ENCODE results near the gene EML2. TPM values are rescaled to one million over a fixed set of nuclear protein-coding genes. Genes with fewer than 3 reads are reported as not detected.
"Not testable (repeated sequence)": the region's sequence is repeated elsewhere in the genome, so short reads cannot be mapped to it uniquely, and the experiment has no call there.

EML2 gene
- total RNA-seq, 1 donor from 2014 or later: 15.0 TPM

DNA sequence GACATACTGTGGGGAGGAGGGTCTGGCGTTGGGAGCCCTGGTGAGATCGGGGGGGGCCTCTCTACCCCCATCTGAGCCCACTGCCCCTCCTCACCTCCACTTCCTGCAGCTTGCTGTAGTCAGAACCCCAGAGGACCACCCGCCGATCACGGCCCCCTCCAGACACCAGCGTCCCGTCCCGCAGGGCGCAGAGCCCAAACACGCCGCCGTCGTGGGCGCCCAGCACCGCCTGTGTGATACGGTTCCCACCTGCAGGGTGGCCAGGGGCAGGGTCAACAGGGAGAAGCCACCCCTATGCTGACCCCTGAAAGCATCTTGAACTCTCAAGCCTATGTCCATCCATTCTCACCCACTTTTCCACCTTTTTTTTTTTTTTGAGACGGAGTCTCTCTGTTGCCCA, 17.8 kb downstream of the EML2 start:
- no peak for DNase-seq (ENCODE audit: low read depth, low spot score)
- Mint-ChIP-seq H3K27me3 (ENCODE audit: low read depth) (no peaks in the 10 kb centered on the region), H3K4me3 (no peak overlapping the region), H3K9me3 (no peaks in the 10 kb centered on the region), H3K4me1 (no peaks in the 10 kb centered on the region), H3K27ac (ENCODE audit: unreplicated experiment) (no peak overlapping the region), H3K36me3 (ENCODE audit: low read depth) (peaks cover 9% of the 10 kb centered on the region)
- TF ChIP-seq, protein P1, sequence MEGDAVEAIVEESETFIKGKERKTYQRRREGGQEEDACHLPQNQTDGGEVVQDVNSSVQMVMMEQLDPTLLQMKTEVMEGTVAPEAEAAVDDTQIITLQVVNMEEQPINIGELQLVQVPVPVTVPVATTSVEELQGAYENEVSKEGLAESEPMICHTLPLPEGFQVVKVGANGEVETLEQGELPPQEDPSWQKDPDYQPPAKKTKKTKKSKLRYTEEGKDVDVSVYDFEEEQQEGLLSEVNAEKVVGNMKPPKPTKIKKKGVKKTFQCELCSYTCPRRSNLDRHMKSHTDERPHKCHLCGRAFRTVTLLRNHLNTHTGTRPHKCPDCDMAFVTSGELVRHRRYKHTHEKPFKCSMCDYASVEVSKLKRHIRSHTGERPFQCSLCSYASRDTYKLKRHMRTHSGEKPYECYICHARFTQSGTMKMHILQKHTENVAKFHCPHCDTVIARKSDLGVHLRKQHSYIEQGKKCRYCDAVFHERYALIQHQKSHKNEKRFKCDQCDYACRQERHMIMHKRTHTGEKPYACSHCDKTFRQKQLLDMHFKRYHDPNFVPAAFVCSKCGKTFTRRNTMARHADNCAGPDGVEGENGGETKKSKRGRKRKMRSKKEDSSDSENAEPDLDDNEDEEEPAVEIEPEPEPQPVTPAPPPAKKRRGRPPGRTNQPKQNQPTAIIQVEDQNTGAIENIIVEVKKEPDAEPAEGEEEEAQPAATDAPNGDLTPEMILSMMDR (conservative IDR thresholded peaks at IDR 0.05): no peak

DNA sequence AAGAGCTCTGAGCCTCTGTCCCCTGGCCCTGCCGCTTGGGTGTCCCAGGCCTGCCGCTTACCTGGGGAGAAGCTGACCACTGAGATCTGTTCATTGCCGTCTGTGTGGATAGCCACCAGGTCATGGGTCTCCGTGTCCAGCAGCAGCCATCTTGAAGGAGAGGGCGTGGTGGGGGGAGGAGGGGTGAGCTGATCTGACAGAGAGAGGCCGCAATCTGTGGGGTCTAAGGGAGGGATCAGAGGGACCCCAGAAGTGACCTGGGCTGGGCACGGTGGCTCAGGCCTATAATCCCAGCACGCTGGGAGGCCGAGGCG, 22.5 kb downstream of the EML2 start:
- peaks cover 4% of the 10 kb centered on the region for H3K9me3 Mint-ChIP-seq
- H3K4me3 Mint-ChIP-seq: no peak overlapping the region
- H3K36me3 Mint-ChIP-seq (ENCODE audit: low read depth): peaks cover 2% of the 10 kb centered on the region
- H3K27me3 Mint-ChIP-seq (ENCODE audit: low read depth): no peaks in the 10 kb centered on the region
- no peak overlapping the region for H3K27ac Mint-ChIP-seq (ENCODE audit: unreplicated experiment)
- H3K4me1 Mint-ChIP-seq: peaks cover 9% of the 10 kb centered on the region
- no peak for DNase-seq (ENCODE audit: low read depth, low spot score)
- TF ChIP-seq, protein P1 (conservative IDR thresholded peaks at IDR 0.05): no peak

DNA sequence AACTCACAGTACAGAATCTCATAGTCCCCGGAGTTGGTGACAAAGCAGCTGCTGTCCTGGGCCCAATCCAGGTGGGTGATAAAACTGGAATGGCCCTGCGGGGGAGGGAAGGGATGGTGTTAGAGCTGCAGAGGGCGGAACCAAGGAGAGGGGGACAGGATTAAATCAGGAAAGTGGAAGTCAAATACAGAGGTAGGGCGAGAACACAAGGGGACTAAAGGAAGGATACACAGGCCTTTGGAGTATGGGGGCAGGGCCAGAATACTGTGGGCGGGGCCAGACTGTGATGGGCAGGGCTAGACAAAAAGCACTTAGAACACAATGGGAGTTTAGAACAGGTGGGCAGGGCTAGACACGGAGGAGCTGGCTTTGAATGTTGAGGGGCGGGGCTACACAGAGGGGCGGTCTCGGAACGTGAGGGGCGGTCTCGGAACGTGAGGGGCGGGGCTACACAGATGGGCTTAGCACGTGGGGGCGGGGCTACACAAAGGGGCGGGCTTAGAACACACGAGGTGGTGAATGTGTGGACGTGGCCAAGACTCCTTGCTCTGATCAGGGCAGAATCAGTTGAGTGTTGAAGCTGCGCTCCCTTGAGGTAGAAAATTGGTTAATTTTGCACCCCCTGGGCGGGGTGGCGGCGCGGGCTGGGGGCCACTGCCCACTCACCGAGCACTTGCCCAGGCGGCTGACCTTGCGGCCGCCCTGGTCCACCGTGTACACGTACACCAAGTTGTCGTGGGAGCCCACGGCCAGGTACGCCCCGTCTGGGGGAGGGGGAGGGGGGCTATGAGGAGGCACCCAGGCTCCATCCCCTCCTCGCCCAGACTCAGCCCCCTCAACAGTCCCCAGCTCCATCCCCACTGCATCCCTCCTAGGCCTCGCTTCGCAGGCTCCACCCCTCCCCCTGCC, 23.1 kb downstream of the EML2 start:
- peak; percentile 97 for DNase-seq (ENCODE audit: low read depth, low spot score)
- Mint-ChIP-seq H3K4me3 (peak overlapping the region; percentile 86), H3K36me3 (ENCODE audit: low read depth) (peaks cover 2% of the 10 kb centered on the region), H3K27ac (ENCODE audit: unreplicated experiment) (peak overlapping the region; percentile 95), H3K4me1 (peaks cover 9% of the 10 kb centered on the region), H3K27me3 (ENCODE audit: low read depth) (no peaks in the 10 kb centered on the region), H3K9me3 (peaks cover 4% of the 10 kb centered on the region)
- TF ChIP-seq, protein P1 (conservative IDR thresholded peaks at IDR 0.05): no peak

DNA sequence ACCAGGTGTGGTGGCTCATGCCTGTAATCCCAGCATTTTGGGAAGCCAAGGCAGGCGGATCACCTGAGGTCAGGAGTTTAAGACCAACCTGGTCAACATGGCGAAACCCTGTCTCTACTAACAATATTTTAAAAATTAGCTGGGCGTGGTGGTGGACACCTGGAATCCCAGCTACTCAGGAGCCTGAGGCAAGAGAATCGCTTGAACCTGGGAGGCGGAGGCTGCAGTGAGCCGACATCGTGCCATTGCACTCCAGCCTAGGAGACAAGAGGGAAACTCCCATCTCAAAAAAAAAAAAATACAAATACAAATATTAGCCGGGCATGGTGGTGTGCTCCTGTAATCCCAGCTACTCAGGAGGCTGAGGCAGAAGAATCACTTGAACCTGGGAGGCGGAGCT, 24.1 kb downstream of the EML2 start:
- not testable (repeated sequence) for H3K9me3 Mint-ChIP-seq; H3K27ac Mint-ChIP-seq (ENCODE audit: unreplicated experiment); H3K36me3 Mint-ChIP-seq (ENCODE audit: low read depth); DNase-seq (ENCODE audit: low read depth, low spot score); H3K4me3 Mint-ChIP-seq; H3K4me1 Mint-ChIP-seq; H3K27me3 Mint-ChIP-seq (ENCODE audit: low read depth)

DNA sequence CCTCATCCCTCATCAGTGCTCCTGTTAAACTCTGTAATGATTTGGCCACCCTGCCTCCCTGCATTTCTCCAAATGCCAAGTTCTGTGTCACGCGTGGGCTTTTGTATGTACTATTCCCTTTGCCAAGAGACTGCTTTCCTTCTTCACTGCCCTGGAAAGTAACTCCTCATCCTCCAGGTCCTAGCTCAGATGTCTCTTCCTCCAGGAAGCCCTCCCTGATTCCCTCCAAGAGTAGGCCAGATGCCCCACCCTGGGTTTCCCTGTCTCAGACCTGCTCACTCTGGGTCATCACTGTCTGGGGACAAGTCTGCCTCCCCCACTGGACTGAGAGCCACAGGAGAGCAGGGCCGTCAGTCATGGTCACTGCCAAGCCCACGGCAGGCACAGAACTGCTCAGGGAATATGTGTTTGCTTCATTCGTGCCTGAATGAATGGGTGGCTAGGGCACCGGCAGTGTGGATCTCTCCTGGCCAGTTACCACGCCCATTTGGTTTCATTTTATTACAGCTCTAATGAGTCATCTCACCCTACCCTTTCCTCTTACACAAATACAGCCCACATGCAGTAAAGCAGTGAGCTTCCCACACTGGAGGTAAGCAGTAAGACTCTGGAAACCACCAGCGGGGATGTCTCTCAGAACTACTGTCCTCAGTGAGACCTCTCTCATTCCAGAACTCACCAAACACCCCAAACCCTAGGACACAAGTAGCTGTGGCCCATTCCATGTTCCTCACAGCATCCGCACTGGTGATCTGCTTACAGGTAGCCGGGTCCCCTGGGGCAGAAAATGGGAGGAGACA, 25.1 kb downstream of the EML2 start:
- peaks cover 9% of the 10 kb centered on the region for H3K4me1 Mint-ChIP-seq
- no peak overlapping the region for H3K27ac Mint-ChIP-seq (ENCODE audit: unreplicated experiment)
- peaks cover 6% of the 10 kb centered on the region for H3K36me3 Mint-ChIP-seq (ENCODE audit: low read depth)
- TF ChIP-seq, protein P1 (conservative IDR thresholded peaks at IDR 0.05): no peak
- no peaks in the 10 kb centered on the region for H3K27me3 Mint-ChIP-seq (ENCODE audit: low read depth)
- peaks cover 4% of the 10 kb centered on the region for H3K9me3 Mint-ChIP-seq
- H3K4me3 Mint-ChIP-seq: no peak overlapping the region
- no peak for DNase-seq (ENCODE audit: low read depth, low spot score)

DNA sequence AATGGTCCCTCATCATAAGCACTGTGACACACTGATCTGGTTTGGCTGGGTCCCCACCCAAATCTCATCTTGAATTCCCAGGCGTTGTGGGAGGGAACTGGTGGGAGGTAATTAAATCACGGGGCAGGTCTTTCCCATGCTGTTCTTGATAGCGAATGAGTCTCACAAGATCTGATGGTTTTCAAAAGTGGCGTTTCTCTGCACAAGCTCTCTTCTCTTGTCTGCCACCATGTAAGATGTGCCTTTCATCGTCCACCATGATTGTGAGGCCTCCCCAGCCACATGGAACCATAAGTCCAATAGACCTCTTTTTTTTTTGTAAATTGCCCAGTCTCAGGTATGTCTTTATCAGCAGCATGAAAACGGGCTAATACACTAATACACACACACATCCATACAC, 30.2 kb downstream of the EML2 start:
- peaks cover 4% of the 10 kb centered on the region for H3K27me3 Mint-ChIP-seq (ENCODE audit: low read depth)
- no peak overlapping the region for H3K4me3 Mint-ChIP-seq
- peak overlapping the region; percentile 69 for H3K27ac Mint-ChIP-seq (ENCODE audit: unreplicated experiment)
- no peak for DNase-seq (ENCODE audit: low read depth, low spot score)
- peaks cover 13% of the 10 kb centered on the region for H3K36me3 Mint-ChIP-seq (ENCODE audit: low read depth)
- TF ChIP-seq, protein P1 (conservative IDR thresholded peaks at IDR 0.05): no peak
- H3K4me1 Mint-ChIP-seq: peaks cover 8% of the 10 kb centered on the region
- no peaks in the 10 kb centered on the region for H3K9me3 Mint-ChIP-seq
